Testis (tissue), 2 donors: ENCODE measurements around the gene NCR2.

Source experiments
- POLR2A ChIP-seq: fragments of 450-650 bp; IDR thresholded peaks from one replicate; pipeline ENCODE4 v1.6.1; 2017; ENCODE audit warnings: antibody characterized with exemption, mild to moderate bottlenecking, moderate library complexity
- TF ChIP-seq, protein P1 (sequence below), 3 experiments: fragments of 450-650 bp in 2 of 3; fragments of 200-600 bp in 1 of 3; sonication (generic) in 1 of 3; IDR thresholded peaks; one replicate each; pipeline ENCODE4 v1.5.1; 2016 to 2019; ENCODE audit warnings: antibody characterized with exemption in 3 of 3, mild to moderate bottlenecking in 2 of 3, moderate library complexity in 1 of 3

DNA sequence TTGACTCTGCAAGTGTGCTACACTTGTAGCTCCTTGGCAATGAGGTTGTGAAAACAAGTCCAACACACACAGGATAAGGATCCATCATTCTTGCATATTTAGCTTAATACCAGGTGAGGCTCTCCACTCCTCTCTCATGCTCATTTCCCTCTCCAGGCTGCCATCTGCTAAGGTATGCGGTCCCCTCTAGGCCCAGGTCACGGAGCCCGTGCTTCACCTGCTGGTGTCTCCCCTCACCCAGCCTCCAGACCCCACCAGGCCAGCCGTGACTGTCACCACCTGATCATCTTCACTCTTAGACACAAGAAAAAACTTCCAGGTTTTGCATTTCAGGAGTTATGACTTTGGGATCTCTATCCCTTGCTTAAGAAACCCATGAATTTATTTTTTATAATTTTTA, 14.2 kb upstream of the NCR2 start:
- TF ChIP-seq, protein P1, sequence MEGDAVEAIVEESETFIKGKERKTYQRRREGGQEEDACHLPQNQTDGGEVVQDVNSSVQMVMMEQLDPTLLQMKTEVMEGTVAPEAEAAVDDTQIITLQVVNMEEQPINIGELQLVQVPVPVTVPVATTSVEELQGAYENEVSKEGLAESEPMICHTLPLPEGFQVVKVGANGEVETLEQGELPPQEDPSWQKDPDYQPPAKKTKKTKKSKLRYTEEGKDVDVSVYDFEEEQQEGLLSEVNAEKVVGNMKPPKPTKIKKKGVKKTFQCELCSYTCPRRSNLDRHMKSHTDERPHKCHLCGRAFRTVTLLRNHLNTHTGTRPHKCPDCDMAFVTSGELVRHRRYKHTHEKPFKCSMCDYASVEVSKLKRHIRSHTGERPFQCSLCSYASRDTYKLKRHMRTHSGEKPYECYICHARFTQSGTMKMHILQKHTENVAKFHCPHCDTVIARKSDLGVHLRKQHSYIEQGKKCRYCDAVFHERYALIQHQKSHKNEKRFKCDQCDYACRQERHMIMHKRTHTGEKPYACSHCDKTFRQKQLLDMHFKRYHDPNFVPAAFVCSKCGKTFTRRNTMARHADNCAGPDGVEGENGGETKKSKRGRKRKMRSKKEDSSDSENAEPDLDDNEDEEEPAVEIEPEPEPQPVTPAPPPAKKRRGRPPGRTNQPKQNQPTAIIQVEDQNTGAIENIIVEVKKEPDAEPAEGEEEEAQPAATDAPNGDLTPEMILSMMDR (IDR thresholded peaks at IDR 0.05) = no peak
- TF ChIP-seq POLR2A = no peak
